K562 (cell line): ENCODE measurements around the gene IP6K1. TPM values are rescaled to one million over a fixed set of nuclear protein-coding genes. Genes with fewer than 3 reads are reported as not detected.

Experiments
- AFF1 ChIP-seq, 2 experiments: fragments of 450-650 bp; IDR thresholded peaks; 2 replicates each; pipeline ENCODE4 v1.6.1; 2018; ENCODE audit warnings: mild to moderate bottlenecking in 2 of 2, low read depth in 1 of 2; ENCODE audit not compliant: partially characterized antibody in 2 of 2
- BRCA1 ChIP-seq, 2 experiments: fragments of 450-650 bp in 1 of 2; sonication (generic) in 1 of 2; formaldehyde crosslinking in 1 of 2; IDR thresholded peaks; 2 replicates each; pipeline versions ENCODE4 v1.5.0 to v1.6.1; 2017 to 2020; ENCODE audit warnings: mild to moderate bottlenecking in 1 of 2, missing genetic modification reagents in 1 of 2
- BRD4 ChIP-seq: fragments of 200-600 bp; sonication (generic); IDR thresholded peaks from 2 replicates; pipeline ENCODE4 v1.6.1; 2017; ENCODE audit warnings: inconsistent platforms
- CHD1 ChIP-seq: fragments of 200-600 bp; sonication (generic); IDR thresholded peaks from one replicate; pipeline ENCODE4 v1.6.1; 2012; ENCODE audit warnings: mild to moderate bottlenecking, moderate library complexity, low read length, inconsistent platforms
- CREB3 ChIP-seq: fragments of 450-650 bp; conservative IDR thresholded peaks from 2 replicates; pipeline ENCODE4 v1.6.1; 2016; ENCODE audit warnings: missing genetic modification characterization, low read depth, mild to moderate bottlenecking, missing compliant biosample characterization, moderate library complexity
- E2F6 ChIP-seq, 2 experiments: IDR thresholded peaks; 2 replicates each; pipeline ENCODE4 v1.6.1; 2011; ENCODE audit warnings: borderline replicate concordance in 1 of 2, control low read depth in 1 of 2, low read depth in 1 of 2, low read length in 1 of 2, mild to moderate bottlenecking in 1 of 2, mixed read lengths in 1 of 2, moderate library complexity in 1 of 2; ENCODE audit not compliant: insufficient read depth in 1 of 2, insufficient read length in 1 of 2, poor library complexity in 1 of 2, severe bottlenecking in 1 of 2; ENCODE audit errors: extremely low read depth in 1 of 2
- EZH2 ChIP-seq: IDR thresholded peaks from 2 replicates; pipeline ENCODE4 v1.6.1; 2012; ENCODE audit warnings: low read depth, mild to moderate bottlenecking, inconsistent platforms, low read length, borderline replicate concordance
- IRF1 ChIP-seq: sonication (generic); formaldehyde crosslinking; IDR thresholded peaks from 2 replicates; pipeline ENCODE4 v1.8.0; 2022; ENCODE audit warnings: missing genetic modification reagents, mild to moderate bottlenecking, borderline replicate concordance
- NFIC ChIP-seq: fragments of 450-650 bp; IDR thresholded peaks from 2 replicates; pipeline ENCODE4 v1.6.1; 2017; ENCODE audit warnings: mild to moderate bottlenecking, inconsistent platforms
- NR1H2 ChIP-seq: sonication (generic); formaldehyde crosslinking; IDR thresholded peaks from 2 replicates; pipeline ENCODE4 v1.4.0; 2020; ENCODE audit warnings: mild to moderate bottlenecking, missing genetic modification reagents
- PBX2 ChIP-seq, 2 experiments: IDR thresholded peaks in 1 of 2; conservative IDR thresholded peaks in 1 of 2; 2 replicates each; pipeline ENCODE4 v1.6.1; 2016; ENCODE audit warnings: low read depth in 2 of 2, mild to moderate bottlenecking in 1 of 2, missing compliant biosample characterization in 1 of 2, missing genetic modification characterization in 1 of 2, moderate library complexity in 1 of 2
- SPI1 ChIP-seq: IDR thresholded peaks from 2 replicates; pipeline ENCODE4 v1.6.1; 2011; ENCODE audit warnings: low read depth, low read length, control low read depth, borderline replicate concordance
- ZFX ChIP-seq: sonication (generic); formaldehyde crosslinking; IDR thresholded peaks from 2 replicates; pipeline ENCODE4 v1.8.0; 2022; ENCODE audit warnings: mild to moderate bottlenecking, missing genetic modification reagents, moderate library complexity
- ZNF12 ChIP-seq: sonication (generic); formaldehyde crosslinking; IDR thresholded peaks from 2 replicates; pipeline ENCODE4 v1.4.0; 2020; ENCODE audit warnings: mild to moderate bottlenecking, missing genetic modification reagents
- ZNF263 ChIP-seq: sonication (generic); formaldehyde crosslinking; IDR thresholded peaks from 2 replicates; pipeline ENCODE4 v1.8.0; 2022; ENCODE audit warnings: mild to moderate bottlenecking, missing genetic modification reagents, borderline replicate concordance
- polyA plus RNA-seq, 8 experiments: library from polyadenylated mRNA; depleted of rRNA in 4 of 8; stranded (reverse) in 5 of 8; unstranded in 3 of 8; fragments of >200 nt; fragmentation: Nextera tagmentation in 2 of 8; fragmentation: Illumina TruSeq in 1 of 8; extraction: Ambion mirVana in 2 of 8; extraction: Trizol in 1 of 8; gene quantifications; 2 replicates each; pipeline versions ENCODE4 v1.2.1 to v1.2.3, GENCODE V29; 2011 to 2014; ENCODE audit warnings: inconsistent platforms in 1 of 8, missing spikeins in 1 of 8
- total RNA-seq, 7 experiments: library from RNA; depleted of rRNA in 6 of 7; stranded (reverse); fragments of >200 nt in 6 of 7; fragmentation: Illumina TruSeq in 2 of 7; extraction: Trizol in 2 of 7; gene quantifications; 2 replicates each; pipeline versions ENCODE4 v1.2.1 to v1.2.3, GENCODE V29; 2011 to 2021; ENCODE audit warnings: low replicate concordance in 1 of 7

The IP6K1 gene
- total and polyA plus RNA-seq, 9 of the 15 experiments (the other 6 are each of a cell fraction or from before 2014, with no cell fraction given), result 0.46 to 29.2 (median 13.1) TPM

- TF ChIP-seq AFF1 (IDR thresholded peaks at IDR 0.05; ENCODE audit: low read depth in 1 of 2, partially characterized antibody in 2 of 2) (no peak), NR1H2 (CRISPR knock-in tag) (peak; percentile 59; the same call in 1 of the 2 replicates), CREB3 (tag) (0 out of 2 replicates have a peak, but pooled peaks have one; percentile 28), CHD1 (peak; percentile 60), SPI1 (peak; percentile 55; the same call in 1 of the 2 replicates), ZNF263 (CRISPR knock-in tag) (peak; percentile 88), BRCA1 (IDR thresholded peaks at IDR 0.05) (no peak), BRCA1 (CRISPR knock-in tag; IDR thresholded peaks at IDR 0.05) (0 out of 2 replicates have a peak, but pooled peaks have one; percentile 24), BRD4 (no peak), IRF1 (no peak), E2F6 (IDR thresholded peaks at IDR 0.05; ENCODE audit: borderline replicate concordance in 1 of 2, extremely low read depth in 1 of 2, insufficient read depth in 1 of 2, insufficient read length in 1 of 2, low read depth in 1 of 2, low read length in 1 of 2, poor library complexity in 1 of 2, severe bottlenecking in 1 of 2) (peak in 1 of 2 experiments; percentile 35), NFIC (no peak), EZH2 (no peak), ZFX (CRISPR knock-in tag) (no peak), ZNF12 (CRISPR knock-in tag) (no peak), PBX2 (CRISPR knock-in tag; IDR thresholded peaks at IDR 0.05; ENCODE audit: low read depth) (no peak), PBX2 (tag; conservative IDR thresholded peaks at IDR 0.05; ENCODE audit: low read depth) (no peak)
Measured at GRCh38 chr3:49785565-49786356, 581 bp downstream of the IP6K1 start (continued).
